Measurements from ENCODE around the gene TET1. TPM values are rescaled to one million over a fixed set of nuclear protein-coding genes. Genes with fewer than 3 reads are reported as not detected.

Gene TET1
- polyA plus RNA-seq, 2 of the 4 experiments (the other 2 are of a cell fraction) = 0.45 to 1.8 TPM

- TF ChIP-seq TFCP2L1 (CRISPR knock-in tag; IDR thresholded peaks at IDR 0.05) = no peak
- no peak for TF ChIP-seq POLR2A (IDR thresholded peaks at IDR 0.05; ENCODE audit: low read length)
- no peak for TF ChIP-seq JUNB (IDR thresholded peaks at IDR 0.05)
- no peak for TF ChIP-seq POLR2AphosphoS2 (conservative IDR thresholded peaks at IDR 0.05; ENCODE audit: low read length)
- no peak for TF ChIP-seq ATOH8 (CRISPR knock-in tag; IDR thresholded peaks at IDR 0.05; ENCODE audit: low read depth)
- TF ChIP-seq MAX (IDR thresholded peaks at IDR 0.05) = no peak
- TF ChIP-seq ZFP36 (IDR thresholded peaks at IDR 0.05; ENCODE audit: borderline replicate concordance, partially characterized antibody) = no peak
- no peak for TF ChIP-seq PBX3 (IDR thresholded peaks at IDR 0.05)
- TF ChIP-seq EHMT2 (IDR thresholded peaks at IDR 0.05; ENCODE audit: low read depth) = no peak
- TF ChIP-seq KDM5A (IDR thresholded peaks at IDR 0.05) = no peak
- no peak for TF ChIP-seq CHD4 (IDR thresholded peaks at IDR 0.05; ENCODE audit: borderline replicate concordance)
- no peak for TF ChIP-seq NFE2L2 (conservative IDR thresholded peaks at IDR 0.05; ENCODE audit: low read length)
- no peak for TF ChIP-seq E2F6 (IDR thresholded peaks at IDR 0.05; ENCODE audit: borderline replicate concordance, low read depth)
- no peak for TF ChIP-seq HEYL (CRISPR knock-in tag; IDR thresholded peaks at IDR 0.05)
- TF ChIP-seq RNF2 (IDR thresholded peaks at IDR 0.05; ENCODE audit: borderline replicate concordance, low read depth) = no peak
- TF ChIP-seq HOXB13 (CRISPR knock-in tag; IDR thresholded peaks at IDR 0.05; ENCODE audit: low read depth) = no peak
- no peak for DNase-seq (ENCODE audit: low read depth in 1 of 2, low spot score in 1 of 2)
- POLR2A ChIA-PET = no interaction called here
- FAIRE-seq = no peak
- no peaks in the 10 kb centered on the region for H3K9me3 ChIP-seq
- ATAC-seq = no peak
- no peak overlapping the region for H3K4me2 ChIP-seq
- WGBS (ENCODE audit: missing lambda C conversion rate) = 64% methylated on average over 4 of the region's 4 CpGs
- CTCF ChIA-PET = interaction anchor here (0.6 kb wide), 1 partner anchor 12 kb away, joined by 4 read pairs; no protein-coding TSS in a partner anchor
- H3K4me3 ChIP-seq = no peak overlapping the region
- H3K4me1 ChIP-seq = no peaks in the 10 kb centered on the region
- no peak overlapping the region for H3K27ac ChIP-seq
Measured at GRCh38 chr10:68625316-68625921, 65.3 kb downstream of the TET1 start.

GRCh38 chr10:68628576-68629127 is 68.5 kb downstream of the TET1 start:
- Histone ChIP-seq H3K9me3 (no peaks in the 10 kb centered on the region), H3K4me1 (peaks cover 8% of the 10 kb centered on the region; the same call in 2 of the 3 replicates), H3K4me3 (no peak overlapping the region), H3K27ac (no peak overlapping the region), H3K4me2 (no peak overlapping the region)
- ChIA-PET CTCF (interaction anchor here (0.7 kb wide), 1 partner anchor 9 kb away, joined by 3 read pairs; no protein-coding TSS in a partner anchor), POLR2A (no interaction called here)
- FAIRE-seq = no peak
- whole genome bisulfite sequencing (ENCODE audit: missing lambda C conversion rate) = 75% methylated on average over 6 of the region's 6 CpGs
- ATAC-seq = no peak
- no peak for DNase-seq (ENCODE audit: low read depth in 1 of 2, low spot score in 1 of 2)
- TF ChIP-seq ZC3H11A (IDR thresholded peaks at IDR 0.05) (no peak), SMC3 (IDR thresholded peaks at IDR 0.05) (no peak), RAD21 (conservative IDR thresholded peaks at IDR 0.05 in 1 of 2, IDR thresholded peaks at IDR 0.05 in 1 of 2) (no peak), TFCP2L1 (CRISPR knock-in tag; IDR thresholded peaks at IDR 0.05) (no peak), ZSCAN20 (CRISPR knock-in tag; IDR thresholded peaks at IDR 0.05) (no peak), USF2 (IDR thresholded peaks at IDR 0.05) (no peak), HEYL (CRISPR knock-in tag; IDR thresholded peaks at IDR 0.05) (no peak), FOSB (CRISPR knock-in tag; IDR thresholded peaks at IDR 0.05) (no peak), HOXB13 (CRISPR knock-in tag; IDR thresholded peaks at IDR 0.05; ENCODE audit: low read depth) (no peak), BHLHE40 (IDR thresholded peaks at IDR 0.05; ENCODE audit: low read depth, low read length) (no peak), FOXS1 (CRISPR knock-in tag; IDR thresholded peaks at IDR 0.05) (no peak), GATA3 (IDR thresholded peaks at IDR 0.05; ENCODE audit: borderline replicate concordance) (no peak), REST (IDR thresholded peaks at IDR 0.05) (no peak), POLR2A (IDR thresholded peaks at IDR 0.05; ENCODE audit: low read length) (no peak), MAZ (IDR thresholded peaks at IDR 0.05; ENCODE audit: borderline replicate concordance, low read depth, low read length) (no peak), ATOH8 (CRISPR knock-in tag; IDR thresholded peaks at IDR 0.05; ENCODE audit: low read depth) (no peak), ESRRA (IDR thresholded peaks at IDR 0.05; ENCODE audit: borderline replicate concordance, low read length) (no peak), NR3C1 (IDR thresholded peaks at IDR 0.05) (no peak)

Data from A549 (cell line).